ENCODE data around the gene TMEM63A.
A peak's percentile ranks its signal among the peaks of the same experiment; 100 is the strongest.

TMEM63A gene

GRCh38 chr1:225872075-225872430 is 10.1 kb downstream of the TMEM63A start:
- peaks cover 20% of the 10 kb centered on the region for H3K36me3 Mint-ChIP-seq

DNA sequence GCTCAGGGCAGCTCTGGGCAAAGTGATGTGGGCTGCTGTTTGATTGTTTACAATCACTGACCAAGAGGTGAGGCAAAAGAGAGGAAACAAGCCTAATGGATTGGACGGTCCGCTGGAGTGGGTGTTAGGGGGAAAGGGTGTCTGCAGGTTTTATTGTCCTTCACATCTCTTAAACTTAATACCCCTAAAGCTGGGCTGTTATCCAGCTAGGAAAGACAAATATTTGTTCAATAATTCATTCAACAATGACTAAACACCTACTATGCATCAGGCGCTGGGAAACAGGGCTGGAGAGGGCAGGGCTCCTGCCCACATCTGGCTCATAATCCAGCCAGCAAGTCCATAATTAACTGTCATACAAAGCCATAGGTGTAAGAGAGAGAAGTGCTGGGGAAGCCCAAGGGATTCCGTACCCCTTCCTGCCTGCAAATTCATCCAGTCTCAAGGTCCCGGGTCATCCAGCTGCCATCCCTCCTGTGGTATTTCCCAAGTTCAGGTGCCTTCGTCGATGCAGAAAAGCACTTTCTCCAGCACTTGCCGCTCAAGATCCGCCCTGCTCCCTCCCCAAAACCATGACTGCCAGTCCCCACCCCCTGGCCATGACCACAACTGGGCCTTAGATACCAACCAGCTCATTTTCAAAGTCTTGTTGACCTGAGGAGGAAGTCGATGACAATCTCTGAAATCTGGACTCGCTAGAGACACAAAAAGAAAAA is 10.7 kb downstream of the TMEM63A start:
- Mint-ChIP-seq H3K27me3 (no peaks in the 10 kb centered on the region), H3K9me3 (no peaks in the 10 kb centered on the region), H3K27ac (no peak overlapping the region), H3K36me3 (peaks cover 18% of the 10 kb centered on the region), H3K4me3 (no peak overlapping the region), H3K4me1 (peaks cover 10% of the 10 kb centered on the region)
- ATAC-seq (ENCODE audit: low read depth) (no peak), DNase-seq (ENCODE audit: low spot score in 2 of 2) (no peak)

More at GRCh38 chr1:225872075-225872430, 10.1 kb downstream of the TMEM63A start:
- Mint-ChIP-seq H3K4me1 (peaks cover 8% of the 10 kb centered on the region), H3K4me3 (no peak overlapping the region), H3K9me3 (no peaks in the 10 kb centered on the region), H3K27ac (no peak overlapping the region), H3K27me3 (no peaks in the 10 kb centered on the region)
- ATAC-seq (ENCODE audit: low read depth) (no peak), DNase-seq (ENCODE audit: low spot score in 2 of 2) (no peak)

DNA sequence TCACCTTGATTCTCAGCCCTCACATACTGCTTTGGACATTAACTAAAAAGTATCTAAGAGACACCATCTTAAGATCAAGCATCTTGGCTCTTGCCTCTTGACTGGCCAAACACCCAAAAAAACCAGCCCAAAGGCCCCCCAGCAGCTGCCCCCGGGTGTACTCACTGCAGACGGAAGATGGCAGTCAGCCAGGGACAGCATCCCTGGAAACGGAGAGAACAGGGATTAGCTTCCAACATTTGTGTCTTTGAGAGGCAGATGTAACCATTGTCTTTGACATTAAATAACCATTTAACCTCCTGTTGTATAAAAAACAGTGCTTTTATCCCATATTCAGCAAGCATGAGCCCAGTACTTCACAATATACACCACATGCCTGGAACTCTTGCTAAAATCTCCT is 11.3 kb downstream of the TMEM63A start:
- no peak overlapping the region for H3K4me3 Mint-ChIP-seq
- no peak overlapping the region for H3K27ac Mint-ChIP-seq

DNA sequence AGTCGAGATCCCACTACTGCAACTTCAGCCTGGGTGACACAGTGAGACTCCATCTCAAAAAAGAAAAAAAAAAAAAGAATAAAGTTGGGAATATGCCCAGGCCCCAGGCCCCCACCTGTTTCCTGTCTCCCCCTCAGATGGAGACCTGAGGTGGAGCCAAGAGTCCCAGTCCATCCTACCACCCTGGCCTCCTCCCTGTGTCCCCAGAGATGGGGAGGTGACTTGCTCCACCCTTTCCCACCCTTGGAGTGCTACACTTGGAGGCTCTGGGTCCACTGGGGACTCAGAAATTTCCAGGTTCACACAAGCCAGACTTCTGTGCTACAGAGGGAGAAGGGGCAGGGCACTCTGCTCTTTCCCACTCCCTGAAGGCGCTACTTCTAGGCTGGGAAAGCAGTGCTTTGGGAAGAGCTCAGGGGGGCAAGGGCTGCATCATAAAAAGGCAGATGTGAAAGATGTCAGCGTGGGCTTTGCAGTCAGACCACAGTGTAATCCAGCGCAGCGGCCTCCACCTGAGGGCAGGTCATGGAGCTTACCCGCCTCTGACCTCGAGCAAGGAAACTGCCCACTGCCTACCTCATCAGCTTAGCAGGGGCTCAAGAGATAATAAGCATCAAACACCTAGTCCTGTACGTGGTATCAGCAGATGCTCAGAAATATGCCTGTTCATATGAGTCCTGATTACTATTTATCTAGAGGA is 13.4 kb downstream of the TMEM63A start:
- no peak for DNase-seq (ENCODE audit: low spot score in 2 of 2)
- peaks cover 12% of the 10 kb centered on the region for H3K4me1 Mint-ChIP-seq
- no peak overlapping the region for H3K27ac Mint-ChIP-seq
- ATAC-seq (ENCODE audit: low read depth): no peak
- H3K9me3 Mint-ChIP-seq: no peaks in the 10 kb centered on the region
- H3K27me3 Mint-ChIP-seq: no peaks in the 10 kb centered on the region
- no peak overlapping the region for H3K4me3 Mint-ChIP-seq
- peaks cover 19% of the 10 kb centered on the region for H3K36me3 Mint-ChIP-seq

More for the DNA sequence above, 11.3 kb downstream of the TMEM63A start:
- Mint-ChIP-seq H3K27me3 (no peaks in the 10 kb centered on the region), H3K36me3 (peaks cover 22% of the 10 kb centered on the region), H3K4me1 (peaks cover 12% of the 10 kb centered on the region), H3K9me3 (no peaks in the 10 kb centered on the region)
- DNase-seq (ENCODE audit: low spot score in 2 of 2) (no peak), ATAC-seq (ENCODE audit: low read depth) (no peak)

DNA sequence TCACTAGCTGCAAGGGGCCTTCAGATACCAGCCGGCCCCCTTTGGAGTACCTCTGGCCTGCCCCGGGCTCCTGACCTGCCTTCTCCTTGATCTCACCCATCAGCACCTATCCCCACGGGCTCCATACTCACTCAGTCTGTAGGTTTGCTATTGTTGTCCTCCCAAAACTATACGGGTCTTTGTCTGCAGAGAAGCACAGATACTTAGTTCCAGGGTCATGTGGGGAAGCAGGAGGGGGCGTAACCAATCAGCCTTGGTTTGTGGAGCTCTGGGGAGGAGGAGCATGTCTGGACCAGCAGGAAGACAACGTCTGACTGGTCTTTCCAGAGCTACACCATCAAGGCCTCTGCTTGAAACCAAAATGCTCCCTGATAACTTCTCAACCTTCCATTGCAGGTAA is 15.2 kb downstream of the TMEM63A start:
- H3K4me3 Mint-ChIP-seq: no peak overlapping the region
- peaks cover 12% of the 10 kb centered on the region for H3K4me1 Mint-ChIP-seq
- peaks cover 22% of the 10 kb centered on the region for H3K36me3 Mint-ChIP-seq
- H3K27me3 Mint-ChIP-seq: no peaks in the 10 kb centered on the region
- peak overlapping the region; percentile 35 for H3K27ac Mint-ChIP-seq
- DNase-seq (ENCODE audit: low spot score in 2 of 2) (no peak), ATAC-seq (ENCODE audit: low read depth) (no peak)
- H3K9me3 Mint-ChIP-seq: no peaks in the 10 kb centered on the region

DNA sequence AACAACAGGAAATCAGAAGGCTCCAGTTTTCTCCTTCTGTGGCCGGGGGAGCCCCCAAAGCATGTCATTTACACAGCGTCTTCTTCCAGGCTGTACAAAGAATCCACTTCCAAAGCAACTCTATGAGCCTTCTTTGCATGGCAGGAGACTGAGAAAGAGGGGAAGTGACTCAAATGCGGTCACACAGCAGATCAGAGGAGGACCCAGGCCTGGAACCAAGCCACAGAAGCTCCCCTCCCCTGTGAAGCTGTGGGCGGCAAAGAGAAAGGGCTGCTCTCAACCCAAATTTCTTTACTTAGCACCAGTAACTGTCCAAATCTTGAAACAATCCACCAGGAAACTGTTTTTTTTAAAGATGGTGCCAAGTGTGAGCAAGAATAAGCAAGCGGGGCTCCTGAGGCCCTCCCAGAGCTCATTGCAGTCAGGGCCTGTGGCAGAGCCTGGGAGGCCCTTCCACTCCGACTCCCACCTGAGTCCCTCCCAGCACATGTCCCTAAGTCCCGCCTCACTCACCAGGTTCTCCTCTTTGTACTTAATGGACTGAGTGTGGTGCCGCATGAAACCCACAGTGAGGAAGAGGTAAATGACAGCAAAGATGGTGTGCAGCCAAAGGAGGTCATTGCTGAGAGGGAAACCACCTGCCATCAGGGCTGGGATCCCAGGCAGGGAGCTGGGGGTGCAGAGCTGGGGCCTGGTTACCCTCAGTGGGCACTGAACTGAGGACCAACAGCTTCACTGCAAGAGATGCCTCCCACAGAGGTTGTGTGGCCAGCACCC is 15.9 kb downstream of the TMEM63A start:
- H3K36me3 Mint-ChIP-seq: peaks cover 29% of the 10 kb centered on the region
- H3K9me3 Mint-ChIP-seq: no peaks in the 10 kb centered on the region
- peaks cover 12% of the 10 kb centered on the region for H3K4me1 Mint-ChIP-seq
- ATAC-seq (ENCODE audit: low read depth): peak; percentile 92
- H3K4me3 Mint-ChIP-seq: no peak overlapping the region
- no peak for DNase-seq (ENCODE audit: low spot score in 2 of 2)
- peak overlapping the region; percentile 35 for H3K27ac Mint-ChIP-seq
- H3K27me3 Mint-ChIP-seq: no peaks in the 10 kb centered on the region

GRCh38 chr1:225865514-225865913 is 16.7 kb downstream of the TMEM63A start:
- Mint-ChIP-seq H3K4me3 (no peak overlapping the region), H3K4me1 (peaks cover 12% of the 10 kb centered on the region), H3K27ac (peak overlapping the region; percentile 62), H3K9me3 (no peaks in the 10 kb centered on the region), H3K36me3 (peaks cover 25% of the 10 kb centered on the region), H3K27me3 (no peaks in the 10 kb centered on the region)
- DNase-seq (ENCODE audit: low spot score in 2 of 2) (no peak), ATAC-seq (ENCODE audit: low read depth) (no peak)

GRCh38 chr1:225863167-225863566 is 19.0 kb downstream of the TMEM63A start:
- no peak overlapping the region for H3K4me3 Mint-ChIP-seq
- DNase-seq (ENCODE audit: low spot score in 2 of 2) (no peak), ATAC-seq (ENCODE audit: low read depth) (no peak)
- H3K27me3 Mint-ChIP-seq: no peaks in the 10 kb centered on the region
- H3K27ac Mint-ChIP-seq: no peak overlapping the region
- peaks cover 10% of the 10 kb centered on the region for H3K4me1 Mint-ChIP-seq
- peaks cover 24% of the 10 kb centered on the region for H3K36me3 Mint-ChIP-seq
- no peaks in the 10 kb centered on the region for H3K9me3 Mint-ChIP-seq

- no peak for ATAC-seq (ENCODE audit: low read depth)
- no peak overlapping the region for H3K27ac Mint-ChIP-seq
These were observed 19.6 kb downstream of the TMEM63A start for GRCh38 chr1:225862581-225862950.

DNA sequence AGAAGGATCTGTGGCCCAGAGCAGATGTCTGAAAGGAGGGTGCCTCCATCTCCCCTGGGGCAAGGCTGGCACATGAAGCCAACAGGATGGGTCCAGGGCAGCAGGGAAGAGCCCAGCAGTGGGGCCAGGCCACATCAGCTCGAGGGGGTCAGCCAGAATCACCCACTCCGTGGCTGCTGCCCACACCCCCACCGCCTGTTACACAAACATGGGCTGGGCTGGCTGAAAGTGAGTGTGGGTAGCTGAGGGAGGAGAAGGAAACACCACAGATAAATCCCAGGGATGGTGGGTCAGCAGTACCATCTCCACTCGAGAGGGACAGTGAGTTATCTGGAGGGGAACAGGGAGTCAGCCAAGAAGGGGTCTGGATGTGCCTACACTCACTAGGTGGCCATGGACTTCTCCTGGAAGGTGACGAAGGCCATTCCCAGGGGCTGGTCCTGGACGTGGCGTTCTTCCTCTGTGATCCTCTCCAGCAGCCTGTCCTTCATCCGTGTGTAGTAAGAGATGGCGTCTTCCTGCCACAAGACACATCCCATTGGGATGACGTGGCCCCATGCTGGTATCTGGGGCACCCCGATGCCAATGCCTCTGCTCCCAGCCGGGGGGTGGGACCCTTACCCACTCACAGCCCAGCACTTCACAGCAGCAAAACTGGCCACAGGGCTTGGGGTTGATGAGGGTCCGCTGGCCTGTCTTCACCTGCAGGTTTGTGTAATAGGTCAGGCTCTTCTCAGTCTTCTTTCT is 20.2 kb downstream of the TMEM63A start:
- H3K9me3 Mint-ChIP-seq: no peaks in the 10 kb centered on the region
- no peak overlapping the region for H3K27ac Mint-ChIP-seq
- H3K4me1 Mint-ChIP-seq: peaks cover 9% of the 10 kb centered on the region
- no peak overlapping the region for H3K4me3 Mint-ChIP-seq
- H3K36me3 Mint-ChIP-seq: peaks cover 24% of the 10 kb centered on the region
- no peaks in the 10 kb centered on the region for H3K27me3 Mint-ChIP-seq
- ATAC-seq (ENCODE audit: low read depth): no peak
- DNase-seq (ENCODE audit: low spot score in 2 of 2): no peak

More at GRCh38 chr1:225862581-225862950, 19.6 kb downstream of the TMEM63A start:
- no peak for DNase-seq (ENCODE audit: low spot score in 2 of 2)
- peaks cover 10% of the 10 kb centered on the region for H3K4me1 Mint-ChIP-seq
- no peaks in the 10 kb centered on the region for H3K27me3 Mint-ChIP-seq
- peaks cover 24% of the 10 kb centered on the region for H3K36me3 Mint-ChIP-seq
- no peaks in the 10 kb centered on the region for H3K9me3 Mint-ChIP-seq
- H3K4me3 Mint-ChIP-seq: no peak overlapping the region

- no peak overlapping the region for H3K4me3 Mint-ChIP-seq
- peaks cover 26% of the 10 kb centered on the region for H3K36me3 Mint-ChIP-seq
- ATAC-seq (ENCODE audit: low read depth) (no peak), DNase-seq (ENCODE audit: low spot score in 2 of 2) (no peak)
- H3K27ac Mint-ChIP-seq: no peak overlapping the region
- peaks cover under 1% of the 10 kb centered on the region for H3K4me1 Mint-ChIP-seq
- no peaks in the 10 kb centered on the region for H3K27me3 Mint-ChIP-seq
- H3K9me3 Mint-ChIP-seq: no peaks in the 10 kb centered on the region
These were observed 21.2 kb downstream of the TMEM63A start for GRCh38 chr1:225860876-225861441.

DNA sequence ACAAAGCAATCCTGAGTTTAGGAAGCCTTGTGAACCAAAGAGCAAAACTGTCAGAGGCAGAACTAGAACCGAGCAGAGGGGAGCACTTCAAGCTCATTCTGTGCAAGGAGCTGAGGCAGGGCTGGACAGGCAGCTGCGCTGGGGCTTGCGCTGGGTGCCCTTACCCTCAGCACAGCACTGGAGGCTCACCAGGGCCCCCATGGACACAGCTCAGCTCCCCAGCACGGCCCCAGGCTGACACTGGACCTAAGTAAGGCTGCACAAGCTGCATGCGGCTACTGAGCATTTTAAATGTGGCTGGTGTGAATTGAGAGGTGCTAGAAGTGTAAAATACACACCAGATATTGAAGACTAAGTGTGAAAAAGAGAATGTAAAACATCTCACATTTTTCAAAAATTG is 22.1 kb downstream of the TMEM63A start:
- Mint-ChIP-seq H3K36me3 (peaks cover 26% of the 10 kb centered on the region), H3K4me3 (no peak overlapping the region), H3K27ac (no peak overlapping the region), H3K9me3 (no peaks in the 10 kb centered on the region), H3K4me1 (no peaks in the 10 kb centered on the region), H3K27me3 (no peaks in the 10 kb centered on the region)
- ATAC-seq (ENCODE audit: low read depth): no peak
- no peak for DNase-seq (ENCODE audit: low spot score in 2 of 2)

- H3K4me3 Mint-ChIP-seq: no peak overlapping the region
- DNase-seq (ENCODE audit: low spot score in 2 of 2): no peak
- ATAC-seq (ENCODE audit: low read depth): no peak
- H3K9me3 Mint-ChIP-seq: no peaks in the 10 kb centered on the region
- H3K27ac Mint-ChIP-seq: no peak overlapping the region
- H3K4me1 Mint-ChIP-seq: no peaks in the 10 kb centered on the region
- no peaks in the 10 kb centered on the region for H3K27me3 Mint-ChIP-seq
- peaks cover 31% of the 10 kb centered on the region for H3K36me3 Mint-ChIP-seq
These were observed 23.0 kb downstream of the TMEM63A start for GRCh38 chr1:225859151-225859550.

Data from memory B cell (primary cell).